Measurements from ENCODE around the gene HYAL4.

The HYAL4 gene

DNA sequence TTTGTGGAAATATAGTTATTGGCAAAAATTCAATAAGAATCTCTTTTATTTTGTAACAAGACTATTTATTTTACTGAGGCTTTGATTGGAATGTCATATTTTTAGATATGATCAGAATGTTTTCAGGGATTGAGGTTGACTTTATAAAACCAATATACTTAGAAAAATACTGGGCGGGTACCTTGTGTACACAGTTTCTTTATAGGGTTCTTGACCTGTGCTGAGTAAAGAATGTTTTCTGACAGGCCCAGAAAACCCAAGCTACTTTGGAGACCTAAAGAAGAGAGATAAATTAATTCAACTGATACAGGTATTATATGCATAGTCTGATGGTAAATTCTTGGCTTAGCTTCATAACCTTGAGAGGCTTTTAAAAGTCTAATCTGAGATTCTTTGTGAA, 56.1 kb downstream of the HYAL4 start:
- no peak for DNase-seq (ENCODE audit: low read depth)

GRCh38 chr7:123905714-123906113, 60.7 kb downstream of the HYAL4 start:
- DNase-seq (ENCODE audit: low read depth) = no peak

DNA sequence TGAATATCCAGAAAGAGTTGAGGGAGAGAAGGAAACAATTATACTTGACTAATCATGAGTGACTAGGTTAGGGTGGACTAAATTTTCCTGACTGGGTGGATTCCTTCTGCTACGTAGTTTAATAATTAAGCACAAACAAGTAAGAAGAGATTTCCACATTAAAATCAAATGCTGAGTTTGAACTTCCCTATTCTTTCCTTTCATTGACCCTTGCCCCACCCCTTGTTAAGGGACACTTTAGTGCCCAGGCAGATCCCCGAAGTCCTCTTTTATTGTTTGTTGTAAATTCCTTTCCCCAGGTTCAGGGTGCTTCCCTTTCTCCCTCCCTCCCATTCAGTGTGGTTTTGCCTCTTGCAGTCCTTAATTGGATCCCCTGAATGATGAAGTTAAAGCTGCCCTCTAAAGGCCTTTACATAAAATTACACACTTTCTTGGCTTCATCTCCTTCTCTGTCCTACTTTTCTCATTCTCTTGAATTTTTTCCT, 71.3 kb downstream of the HYAL4 start:
- no peak for DNase-seq (ENCODE audit: low read depth)

DNA sequence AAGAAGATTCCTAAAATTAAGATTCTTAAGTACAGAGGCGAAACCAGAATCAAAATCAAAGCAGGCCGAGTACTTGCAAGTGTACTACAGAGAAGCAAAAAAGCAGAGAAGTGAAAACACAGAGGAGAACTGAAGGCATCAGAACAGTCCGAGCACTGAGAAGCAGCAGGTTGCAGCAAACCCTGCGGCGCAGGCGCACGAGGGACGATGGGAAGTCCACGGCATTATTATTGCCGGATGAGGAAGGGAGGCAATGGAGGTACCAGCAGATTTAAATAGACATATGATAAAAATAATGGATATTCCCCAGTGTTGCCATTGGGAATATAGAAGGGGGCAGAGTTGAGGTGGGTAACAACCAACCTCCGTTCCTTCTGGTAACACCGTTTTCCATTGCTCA, 72.9 kb downstream of the HYAL4 start:
- no peak for DNase-seq (ENCODE audit: low read depth)

GRCh38 chr7:123918309-123918708, 73.3 kb downstream of the HYAL4 start:
- DNase-seq (ENCODE audit: low read depth) = no peak

DNA sequence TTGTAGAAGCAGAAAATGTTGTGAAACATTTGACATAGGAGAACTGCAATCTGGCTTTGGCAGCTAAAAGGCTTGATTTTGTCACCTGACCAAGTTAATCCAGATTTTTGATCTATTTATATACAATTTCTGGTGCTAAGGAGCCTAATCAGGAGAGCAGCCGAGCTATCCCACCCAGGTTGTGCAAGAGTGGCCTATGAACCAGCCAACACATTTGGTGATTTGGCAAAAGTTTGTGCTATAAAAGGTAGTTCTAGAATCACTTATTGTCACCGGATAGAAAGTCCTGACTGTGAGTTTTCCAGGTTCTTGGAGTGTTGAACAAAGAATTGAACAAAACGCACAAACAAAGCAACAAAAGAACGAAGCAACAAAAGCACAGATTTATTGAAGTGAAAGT, 78.6 kb downstream of the HYAL4 start:
- no peak for DNase-seq (ENCODE audit: low read depth)

- no peak for DNase-seq (ENCODE audit: low read depth)
These were observed 80.0 kb downstream of the HYAL4 start, which contains the start of gene SPAM1 for GRCh38 chr7:123924941-123925340. Gene SPAM1 (plus strand): TSS chr7:123925241. CDS start chr7:123953571, 28,330 bp downstream.
